CD4-positive, CD25-positive, alpha-beta regulatory T cell (primary cell): ENCODE data around the gene KIN. TPM values are rescaled to one million over a fixed set of nuclear protein-coding genes. Genes with fewer than 3 reads are reported as not detected.
"Not testable (repeated sequence)": the region's sequence is repeated elsewhere in the genome, so short reads cannot be mapped to it uniquely, and the experiment has no call there.

ENCODE experiments used
- ATAC-seq, 2 donors: fragments of 150-1000 bp; cut with Tn5 transposase; one replicate each; pipeline ENCODE4 v1.10.0; 2021; ENCODE audit warnings: low read depth in 2 of 2, moderate number of reproducible peaks in 2 of 2, moderate library complexity in 1 of 2
- DNase-seq, 3 donors: peaks; one replicate each; pipeline versions ENCODE4 v3.0.0 to v3.0.0-alpha.2; 2012 to 2022; ENCODE audit warnings: mixed read lengths in 1 of 3
- H3K27ac ChIP-seq: one replicate; pipeline ENCODE4 v1.7.0; 2013; ENCODE audit warnings: mild to moderate bottlenecking, low read length; ENCODE audit not compliant: insufficient read depth, poor library complexity, severe bottlenecking
- H3K27me3 ChIP-seq: one replicate; pipeline ENCODE4 v1.7.0; 2013; ENCODE audit warnings: low read length; ENCODE audit not compliant: control insufficient read depth, insufficient read depth
- H3K36me3 ChIP-seq: one replicate; pipeline ENCODE4 v1.7.0; 2013; ENCODE audit warnings: mild to moderate bottlenecking, low read length, moderate library complexity; ENCODE audit not compliant: control insufficient read depth, insufficient read depth
- H3K4me1 ChIP-seq: 2 replicates; pipeline ENCODE4 v1.7.0; 2013; ENCODE audit warnings: mild to moderate bottlenecking, low read length; ENCODE audit not compliant: insufficient read depth, control insufficient read depth, poor library complexity, severe bottlenecking
- H3K4me3 ChIP-seq: one replicate; pipeline ENCODE4 v1.7.0; 2013; ENCODE audit warnings: low read depth, mild to moderate bottlenecking, low read length, moderate library complexity
- H3K9me3 ChIP-seq, 2 experiments: 1 replicate in 1 of 2; 2 replicates in 1 of 2; pipeline ENCODE4 v1.7.0; 2013; ENCODE audit warnings: low read length in 2 of 2, mild to moderate bottlenecking in 1 of 2, moderate library complexity in 1 of 2; ENCODE audit not compliant: control insufficient read depth in 2 of 2
- H3K27ac Mint-ChIP-seq, 3 donors: one replicate each; pipeline ENCODE4 v1.8.0; 2020 to 2022; ENCODE audit warnings: mild to moderate bottlenecking in 3 of 3, mixed read lengths in 3 of 3, moderate library complexity in 2 of 3
- H3K27me3 Mint-ChIP-seq: one replicate; pipeline ENCODE4 v1.8.0; 2022; ENCODE audit warnings: mild to moderate bottlenecking, mixed read lengths
- H3K36me3 Mint-ChIP-seq: one replicate; pipeline ENCODE4 v1.8.0; 2020; ENCODE audit warnings: mixed read lengths
- H3K4me1 Mint-ChIP-seq, 4 donors: one replicate each; pipeline ENCODE4 v1.8.0; 2020 to 2022; ENCODE audit warnings: mixed read lengths in 4 of 4, mild to moderate bottlenecking in 1 of 4
- H3K4me3 Mint-ChIP-seq, 4 donors: one replicate each; pipeline ENCODE4 v1.8.0; 2020 to 2022; ENCODE audit warnings: mild to moderate bottlenecking in 4 of 4, mixed read lengths in 4 of 4, moderate library complexity in 3 of 4
- H3K9me3 Mint-ChIP-seq, 7 donors: one replicate each; pipeline ENCODE4 v1.8.0; 2020 to 2022; ENCODE audit warnings: mixed read lengths in 7 of 7, mild to moderate bottlenecking in 3 of 7, moderate library complexity in 2 of 7
- polyA plus RNA-seq, 4 donors: library from polyadenylated mRNA; unstranded; fragments of 300-500 nt; fragmentation: Illumina TruSeq; gene quantifications; one replicate each; pipeline ENCODE4 v1.2.3, GENCODE V29; 2021
- total RNA-seq: library from RNA; stranded (reverse); gene quantifications from one replicate; pipeline ENCODE4 v1.2.3, GENCODE V29; 2022

The KIN gene
- total and polyA plus RNA-seq, 5 donors from 2014 or later: 2.5 to 9.1 (median 5.5) TPM

GRCh38 chr10:7720478-7720877, 67.3 kb downstream of the KIN start:
- no peak overlapping the region for H3K27ac Mint-ChIP-seq
- H3K4me1 Mint-ChIP-seq: no peaks in the 10 kb centered on the region
- H3K4me3 Mint-ChIP-seq: no peak overlapping the region
- no peaks in the 10 kb centered on the region for H3K9me3 Mint-ChIP-seq
- peaks cover 5% of the 10 kb centered on the region for H3K27me3 ChIP-seq
- no peak for ATAC-seq
- H3K27ac ChIP-seq: no peak overlapping the region
- H3K36me3 Mint-ChIP-seq: peaks cover 4% of the 10 kb centered on the region
- no peak for DNase-seq
- no peaks in the 10 kb centered on the region for H3K36me3 ChIP-seq
- H3K4me3 ChIP-seq: no peak overlapping the region
- H3K9me3 ChIP-seq: no peaks in the 10 kb centered on the region
- no peaks in the 10 kb centered on the region for H3K27me3 Mint-ChIP-seq
- H3K4me1 ChIP-seq: no peaks in the 10 kb centered on the region

- no peak overlapping the region for H3K4me3 Mint-ChIP-seq
- H3K27me3 ChIP-seq: peaks cover 5% of the 10 kb centered on the region
- no peaks in the 10 kb centered on the region for H3K36me3 ChIP-seq
- peaks cover 0 to 2% (median 0%) of the 10 kb centered on the region in 7 donors for H3K9me3 Mint-ChIP-seq
- no peak overlapping the region for H3K27ac Mint-ChIP-seq
- H3K4me1 ChIP-seq: no peaks in the 10 kb centered on the region
- no peak for DNase-seq
- no peaks in the 10 kb centered on the region for H3K9me3 ChIP-seq
- peaks cover 3% of the 10 kb centered on the region for H3K36me3 Mint-ChIP-seq
- H3K4me3 ChIP-seq: no peak overlapping the region
- H3K27me3 Mint-ChIP-seq: no peaks in the 10 kb centered on the region
- ATAC-seq: no peak
- H3K4me1 Mint-ChIP-seq: no peaks in the 10 kb centered on the region
- no peak overlapping the region for H3K27ac ChIP-seq
Measured at GRCh38 chr10:7718685-7719084, 69.1 kb downstream of the KIN start.

- Histone ChIP-seq H3K27me3 (peaks cover 5% of the 10 kb centered on the region), H3K36me3 (no peaks in the 10 kb centered on the region), H3K4me1 (no peaks in the 10 kb centered on the region), H3K27ac (no peak overlapping the region), H3K4me3 (no peak overlapping the region), H3K9me3 (no peaks in the 10 kb centered on the region)
- DNase-seq: no peak
- Mint-ChIP-seq H3K4me3 (no peak overlapping the region), H3K36me3 (no peaks in the 10 kb centered on the region), H3K27ac (no peak overlapping the region), H3K4me1 (no peaks in the 10 kb centered on the region), H3K9me3 (peaks cover 0 to 2% (median 0%) of the 10 kb centered on the region in 7 donors), H3K27me3 (no peaks in the 10 kb centered on the region)
- ATAC-seq: no peak
Measured at GRCh38 chr10:7717767-7718166, 70.0 kb downstream of the KIN start.

GRCh38 chr10:7715515-7715914, 72.3 kb downstream of the KIN start:
- Histone ChIP-seq H3K27me3 (peaks cover 5% of the 10 kb centered on the region), H3K27ac (no peak overlapping the region), H3K36me3 (no peaks in the 10 kb centered on the region), H3K9me3 (no peaks in the 10 kb centered on the region), H3K4me1 (no peaks in the 10 kb centered on the region), H3K4me3 (no peak overlapping the region)
- H3K36me3 Mint-ChIP-seq: no peaks in the 10 kb centered on the region
- no peaks in the 10 kb centered on the region for H3K4me1 Mint-ChIP-seq
- H3K9me3 Mint-ChIP-seq: peaks cover 0 to 2% (median 0%) of the 10 kb centered on the region in 7 donors
- H3K27ac Mint-ChIP-seq: no peak overlapping the region
- H3K27me3 Mint-ChIP-seq: no peaks in the 10 kb centered on the region
- DNase-seq (no peak), ATAC-seq (no peak)
- H3K4me3 Mint-ChIP-seq: no peak overlapping the region

- not testable (repeated sequence) for H3K9me3 Mint-ChIP-seq, H3K36me3 Mint-ChIP-seq
Measured at GRCh38 chr10:7711075-7711474, 76.7 kb downstream of the KIN start.

GRCh38 chr10:7710446-7710845, 77.3 kb downstream of the KIN start:
- Mint-ChIP-seq H3K4me1 (no peaks in the 10 kb centered on the region), H3K36me3 (no peaks in the 10 kb centered on the region), H3K9me3 (peaks cover 0 to 4% (median 0%) of the 10 kb centered on the region in 7 donors), H3K4me3 (no peak overlapping the region), H3K27me3 (peaks cover 21% of the 10 kb centered on the region), H3K27ac (no peak overlapping the region)
- no peaks in the 10 kb centered on the region for H3K4me1 ChIP-seq
- no peaks in the 10 kb centered on the region for H3K36me3 ChIP-seq
- ATAC-seq (no peak), DNase-seq (no peak)
- H3K27ac ChIP-seq: no peak overlapping the region
- no peaks in the 10 kb centered on the region for H3K9me3 ChIP-seq
- H3K27me3 ChIP-seq: peaks cover 3% of the 10 kb centered on the region
- no peak overlapping the region for H3K4me3 ChIP-seq

More at GRCh38 chr10:7711075-7711474, 76.7 kb downstream of the KIN start:
- H3K4me1 Mint-ChIP-seq, H3K4me1 ChIP-seq, DNase-seq, H3K36me3 ChIP-seq, ATAC-seq, H3K4me3 ChIP-seq, H3K4me3 Mint-ChIP-seq, H3K27ac Mint-ChIP-seq, H3K27me3 ChIP-seq, H3K27ac ChIP-seq, H3K9me3 ChIP-seq: not testable (repeated sequence)
- H3K27me3 Mint-ChIP-seq: peaks cover 16% of the 10 kb centered on the region

GRCh38 chr10:7708832-7709231, 79.0 kb downstream of the KIN start:
- H3K27ac ChIP-seq: no peak overlapping the region
- DNase-seq: no peak

GRCh38 chr10:7707858-7708622, 79.8 kb downstream of the KIN start:
- Mint-ChIP-seq H3K27ac (no peak overlapping the region), H3K27me3 (peaks cover 30% of the 10 kb centered on the region), H3K36me3 (no peaks in the 10 kb centered on the region), H3K9me3 (peaks cover 0 to 4% (median 0%) of the 10 kb centered on the region in 7 donors), H3K4me3 (no peak overlapping the region), H3K4me1 (no peaks in the 10 kb centered on the region)
- Histone ChIP-seq H3K9me3 (no peaks in the 10 kb centered on the region), H3K27ac (no peak overlapping the region), H3K36me3 (no peaks in the 10 kb centered on the region), H3K27me3 (peaks cover 3% of the 10 kb centered on the region), H3K4me1 (no peaks in the 10 kb centered on the region), H3K4me3 (no peak overlapping the region)
- DNase-seq (no peak), ATAC-seq (no peak)

More at GRCh38 chr10:7708832-7709231, 79.0 kb downstream of the KIN start:
- H3K4me3 Mint-ChIP-seq: no peak overlapping the region
- Histone ChIP-seq H3K4me3 (no peak overlapping the region), H3K36me3 (no peaks in the 10 kb centered on the region), H3K27me3 (peaks cover 3% of the 10 kb centered on the region), H3K9me3 (no peaks in the 10 kb centered on the region), H3K4me1 (no peaks in the 10 kb centered on the region)
- H3K4me1 Mint-ChIP-seq: no peaks in the 10 kb centered on the region
- no peak for ATAC-seq
- peaks cover 0 to 4% (median 0%) of the 10 kb centered on the region in 7 donors for H3K9me3 Mint-ChIP-seq
- H3K27me3 Mint-ChIP-seq: peaks cover 24% of the 10 kb centered on the region
- peak overlapping the region in 1 of 3 donors; percentile 29 for H3K27ac Mint-ChIP-seq
- H3K36me3 Mint-ChIP-seq: no peaks in the 10 kb centered on the region
